ENCODE results near the gene SECTM1.
"Not testable (repeated sequence)": the region's sequence is repeated elsewhere in the genome, so short reads cannot be mapped to it uniquely, and the experiment has no call there.

SECTM1 gene

DNA sequence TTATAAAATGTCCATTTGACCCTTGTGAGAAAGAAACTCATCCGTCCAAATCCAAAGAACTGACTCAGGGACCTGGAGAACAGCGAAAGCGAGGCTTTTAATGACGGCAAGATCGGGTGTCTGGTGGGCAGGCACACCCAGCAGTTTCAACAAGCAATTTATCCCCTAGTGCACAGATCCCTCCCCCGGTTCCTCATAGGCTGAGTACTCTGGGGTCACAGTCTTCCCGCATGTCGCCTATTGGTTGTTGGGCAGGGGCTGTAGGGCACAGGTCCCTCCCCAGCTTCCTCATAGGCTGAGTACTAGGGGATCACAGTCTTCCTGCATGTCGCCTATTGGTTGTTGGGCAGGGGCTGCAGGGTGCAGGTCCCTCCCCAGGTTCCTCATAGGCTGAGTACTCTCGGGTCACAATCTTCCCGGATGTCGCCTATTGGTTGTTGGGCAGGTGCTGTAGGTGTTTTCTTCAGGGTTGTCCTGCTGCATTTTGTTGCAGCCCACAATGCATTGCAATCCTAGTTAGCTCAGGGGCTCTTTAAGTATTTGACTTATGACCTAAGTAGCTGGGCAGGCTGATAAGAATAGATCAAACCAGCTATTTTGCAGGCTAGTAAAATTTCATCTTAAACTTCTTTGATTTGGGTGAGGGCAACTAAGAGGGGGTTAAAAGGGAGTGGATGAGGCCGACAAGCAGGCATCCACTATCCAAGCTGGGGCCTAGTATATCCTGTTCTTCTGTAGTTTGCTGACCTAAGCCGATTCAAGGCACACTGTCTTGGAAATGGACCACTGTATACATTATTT is 34.4 kb upstream of the SECTM1 start:
- DNase-seq, result no peak

DNA sequence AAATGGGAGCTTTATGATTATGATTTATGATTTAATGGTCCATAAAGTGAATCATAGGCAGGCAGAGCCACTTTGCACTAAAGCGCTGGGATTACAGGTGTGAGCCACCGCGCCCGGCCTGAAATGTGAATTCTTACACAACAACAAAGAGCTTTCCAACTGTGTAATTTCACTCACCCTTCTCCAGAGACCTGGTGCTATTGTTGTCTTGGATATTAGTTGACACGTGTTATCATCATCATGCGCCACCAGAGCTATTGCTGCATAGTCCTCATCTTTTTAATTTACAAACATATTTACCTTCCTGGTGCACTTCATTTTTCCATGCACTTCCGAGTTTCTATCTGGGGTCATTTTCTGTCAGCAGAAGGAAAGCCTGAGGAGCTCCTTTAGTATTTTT is 33.2 kb upstream of the SECTM1 start:
- DNase-seq, result no peak

DNA sequence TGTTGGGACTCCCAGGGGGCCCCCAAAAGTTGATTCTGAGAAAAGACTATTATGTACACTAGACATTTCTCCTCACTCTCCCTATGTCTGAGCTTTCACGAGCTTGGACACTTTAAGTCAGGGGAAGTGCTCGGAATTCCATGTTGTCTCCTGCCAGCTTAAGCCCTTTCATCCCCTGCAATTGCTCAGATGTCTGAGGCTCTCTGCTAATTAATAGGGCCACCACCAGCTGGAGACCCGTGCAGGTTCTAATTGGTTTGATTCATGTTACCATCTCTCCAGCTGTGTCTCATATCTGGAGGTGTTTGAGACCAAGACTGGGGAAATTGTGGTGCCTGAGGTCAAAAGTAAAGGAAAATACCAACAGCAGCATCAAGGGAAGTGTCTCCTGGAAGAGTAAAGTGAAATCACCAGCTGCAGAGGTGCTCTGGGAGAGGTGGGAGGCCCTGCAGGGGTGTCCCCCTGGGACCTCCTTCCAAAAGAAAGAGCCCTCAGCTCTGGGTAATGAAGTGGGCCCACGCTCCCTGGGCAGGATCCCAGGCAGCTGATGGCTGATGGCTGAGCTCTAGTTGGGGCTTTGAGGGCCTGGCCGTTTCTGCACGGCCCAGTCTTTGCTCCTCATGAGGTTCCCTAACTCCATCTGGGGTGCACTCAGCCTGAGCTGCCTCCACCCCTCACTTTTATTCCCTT is 32.2 kb upstream of the SECTM1 start:
- DNase-seq, result peak; percentile 48

DNA sequence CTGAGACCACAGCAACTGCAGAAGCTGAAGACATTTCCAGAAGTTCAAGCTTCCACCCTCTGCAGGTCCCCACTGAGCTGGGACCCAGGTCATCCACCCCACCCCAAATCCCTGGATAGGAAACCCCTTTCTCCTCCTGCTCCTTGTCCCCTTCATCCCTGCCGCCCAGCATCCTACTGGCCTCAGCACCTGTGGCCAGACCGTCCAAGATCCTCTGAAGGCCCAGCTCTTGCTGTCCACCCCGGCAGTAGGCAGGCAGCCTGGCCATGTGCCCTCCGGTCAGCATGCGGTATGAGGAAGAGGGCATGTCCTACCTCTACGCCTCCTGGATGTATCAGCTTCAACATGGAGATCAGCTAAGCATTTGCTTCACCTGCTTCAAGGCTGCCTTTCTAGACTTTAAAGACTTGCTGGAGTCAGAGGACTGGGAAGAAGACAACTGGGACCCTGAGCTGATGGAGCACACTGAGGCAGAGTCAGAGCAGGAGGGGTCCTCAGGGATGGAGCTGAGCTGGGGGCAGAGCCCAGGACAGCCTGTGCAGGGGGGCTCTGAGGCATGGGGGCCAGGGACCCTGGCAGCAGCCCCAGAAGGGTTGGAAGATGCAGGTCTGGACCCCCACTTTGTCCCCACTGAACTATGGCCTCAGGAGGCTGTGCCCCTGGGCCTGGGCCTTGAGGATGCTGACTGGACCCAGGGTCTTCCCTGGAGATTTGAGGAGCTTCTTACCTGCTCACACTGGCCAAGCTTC is 28.5 kb upstream of the SECTM1 start:
- no peak for DNase-seq

DNA sequence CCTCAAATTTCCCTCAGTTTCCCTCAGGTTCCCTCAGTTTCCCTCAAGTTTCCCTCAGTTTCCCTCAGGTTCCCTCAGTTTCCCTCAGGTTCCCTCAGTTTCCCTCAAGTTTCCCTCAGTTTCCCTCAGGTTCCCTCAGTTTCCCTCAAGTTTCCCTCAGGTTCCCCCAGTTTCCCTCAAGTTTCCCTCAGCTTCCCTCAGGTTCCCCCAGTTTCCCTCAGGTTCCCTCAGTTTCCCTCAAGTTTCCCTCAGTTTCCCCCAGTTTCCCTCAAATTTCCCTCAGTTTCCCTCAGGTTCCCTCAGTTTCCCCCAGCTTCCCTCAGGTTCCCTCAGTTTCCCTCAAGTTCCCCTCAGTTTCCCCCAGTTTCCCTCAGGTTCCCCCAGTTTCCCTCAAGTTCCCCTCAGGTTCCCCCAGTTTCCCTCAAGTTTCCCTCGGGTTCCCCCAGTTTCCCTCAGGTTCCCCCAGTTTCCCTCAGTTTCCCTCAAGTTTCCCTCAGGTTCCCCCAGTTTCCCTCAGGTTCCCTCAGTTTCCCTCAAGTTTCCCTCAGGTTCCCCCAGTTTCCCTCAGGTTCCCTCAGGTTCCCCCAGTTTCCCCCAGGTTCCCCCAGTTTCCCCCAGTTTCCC is 26.0 kb upstream of the SECTM1 start:
- not testable (repeated sequence) for DNase-seq

DNA sequence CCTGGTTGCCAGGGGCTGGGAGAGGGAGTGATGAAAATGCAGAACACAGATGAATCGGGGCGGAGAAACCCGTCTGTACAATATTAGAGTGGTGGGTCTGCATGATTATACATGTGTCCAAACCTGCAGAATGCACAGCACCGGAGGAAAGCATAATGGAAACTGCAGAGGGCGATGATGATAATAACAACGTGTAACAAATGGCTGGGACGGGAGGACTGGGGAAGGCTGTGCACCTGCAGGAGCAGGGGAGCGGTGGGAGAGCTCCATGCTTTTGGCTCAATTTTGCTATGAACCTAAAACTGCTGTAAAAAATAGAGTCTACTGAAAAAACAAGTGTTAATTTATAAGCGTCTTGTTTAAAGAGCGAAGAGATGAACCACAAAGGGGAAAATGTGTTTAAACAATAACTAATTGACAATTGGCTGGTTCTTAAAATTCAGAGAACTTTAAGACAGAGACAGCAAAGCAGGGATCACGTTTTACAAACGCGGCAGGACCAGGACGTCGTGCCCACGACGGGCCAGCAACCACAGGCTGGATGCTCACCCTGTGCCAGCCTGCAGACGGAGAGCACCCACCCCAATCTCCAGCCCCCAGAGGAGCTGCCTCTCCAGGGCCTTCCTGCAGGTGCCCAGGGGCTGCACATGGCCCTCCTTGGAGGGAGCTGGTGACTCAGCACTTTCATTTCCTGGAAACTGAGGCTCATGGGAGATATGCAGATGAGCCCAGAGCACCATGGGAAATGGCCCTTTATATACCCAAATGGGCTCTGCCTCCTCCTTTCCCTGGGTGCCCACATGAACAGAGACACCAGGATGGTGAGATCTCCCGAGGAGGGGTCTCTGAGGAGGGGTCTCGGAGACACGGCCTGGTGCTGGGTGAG is 25.1 kb upstream of the SECTM1 start, which contains the start of gene TEX19:
TSS of gene TEX19 (plus strand) at position 783 of the 886 bp plus-strand sequence. CDS start 2,904 bp downstream, outside the sequence.
- DNase-seq, result peak; percentile 66

DNA sequence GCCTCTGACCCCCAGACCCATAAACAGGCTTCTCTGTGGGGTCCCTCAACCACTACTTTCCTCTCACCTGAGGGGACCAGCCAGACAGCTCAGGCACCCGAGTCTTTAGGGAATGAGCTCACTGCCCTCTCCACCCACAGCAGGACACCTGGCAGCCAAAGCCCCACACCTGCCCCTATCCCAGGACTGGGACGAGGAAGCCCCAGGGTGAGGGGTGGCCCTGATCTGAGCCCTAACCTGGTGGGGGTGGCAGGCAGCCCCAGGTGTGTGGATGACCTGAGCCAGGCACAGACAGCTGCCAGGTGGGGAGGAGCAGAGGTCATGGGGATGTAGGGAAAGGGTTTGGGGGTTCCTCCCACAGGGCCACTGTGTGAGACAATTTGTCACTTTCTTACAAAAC is 23.8 kb upstream of the SECTM1 start:
- DNase-seq, result no peak

DNA sequence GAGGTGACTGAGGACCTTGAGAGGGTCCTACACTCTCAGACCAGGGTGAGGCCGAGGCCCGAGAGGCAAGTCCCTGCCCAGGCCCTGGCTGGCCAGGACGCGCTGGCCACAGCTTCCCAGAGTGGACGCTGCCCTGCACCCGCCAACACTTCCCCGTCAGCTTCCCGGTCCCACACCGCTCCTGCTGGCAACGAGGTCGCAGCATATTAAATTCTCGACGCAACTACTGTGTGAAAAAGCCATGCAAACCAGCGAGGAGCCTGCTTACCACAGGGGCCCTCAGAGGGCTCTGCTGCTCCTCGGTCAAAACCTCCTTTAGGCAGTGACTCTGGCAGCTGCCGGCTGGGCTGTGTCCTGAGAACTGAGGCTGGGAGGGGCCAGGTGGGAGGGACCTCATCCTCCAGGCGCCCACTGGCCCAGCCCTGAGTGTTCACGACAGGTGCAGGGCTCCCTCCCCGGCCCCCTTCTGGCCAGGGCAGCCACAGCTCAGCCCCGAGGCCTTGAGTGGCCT is 23.3 kb upstream of the SECTM1 start:
- no peak for DNase-seq

DNA sequence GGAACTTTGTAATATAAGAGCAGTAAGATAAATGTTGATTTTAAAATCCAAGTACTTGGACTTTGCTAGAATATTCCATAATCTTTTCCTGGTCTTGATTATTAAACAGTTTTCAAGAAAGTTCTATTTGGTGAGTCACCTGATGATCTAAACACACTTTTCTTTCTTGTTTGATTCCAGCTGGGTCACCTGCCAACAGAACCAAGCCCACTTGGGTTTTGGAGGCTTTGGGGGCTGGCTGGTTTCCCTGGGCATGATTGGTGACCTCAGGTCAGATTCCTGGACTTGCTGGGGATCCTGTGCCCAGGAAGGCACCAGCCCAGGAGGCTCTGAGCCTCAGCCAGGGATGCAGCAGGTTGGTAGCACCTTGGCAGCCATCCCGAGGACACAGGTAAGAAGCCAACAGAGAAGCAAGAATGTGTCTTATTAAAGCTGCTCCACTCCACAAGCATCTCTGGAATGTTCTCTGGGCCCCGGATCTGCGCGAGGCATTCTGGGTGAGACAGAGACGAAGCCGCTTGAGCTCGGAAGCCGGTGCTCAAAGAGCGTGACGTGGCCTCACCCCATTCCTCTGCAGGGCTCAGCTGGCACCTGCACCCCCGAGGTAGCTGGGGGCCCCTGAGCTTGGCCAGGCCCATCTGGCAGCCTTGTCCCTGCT is 22.3 kb upstream of the SECTM1 start:
- no peak for DNase-seq

DNA sequence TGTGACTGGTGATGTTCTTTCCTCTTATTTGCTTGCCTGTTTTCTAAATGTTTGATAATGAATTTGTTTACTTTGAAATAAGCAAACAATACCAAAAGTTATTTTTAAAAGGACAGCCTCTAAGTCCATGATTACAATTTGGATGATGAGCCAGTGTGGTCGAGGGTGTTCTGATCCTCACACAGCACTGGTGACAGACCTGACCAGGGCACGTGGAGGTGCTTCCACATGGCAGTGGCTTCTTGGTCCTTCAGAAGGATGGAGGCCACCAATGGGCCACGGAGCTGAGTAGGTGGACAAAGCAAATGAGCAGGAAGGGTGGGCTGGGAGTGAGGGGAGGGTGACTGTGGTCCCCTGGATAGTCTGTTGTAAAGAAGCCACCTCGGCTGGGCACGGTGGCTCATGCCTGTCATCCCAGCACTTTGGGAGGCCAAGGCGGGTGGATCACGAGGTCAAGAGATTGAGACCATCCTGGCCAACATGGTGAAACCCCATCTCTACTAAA is 21.3 kb upstream of the SECTM1 start:
- no peak for DNase-seq

DNA sequence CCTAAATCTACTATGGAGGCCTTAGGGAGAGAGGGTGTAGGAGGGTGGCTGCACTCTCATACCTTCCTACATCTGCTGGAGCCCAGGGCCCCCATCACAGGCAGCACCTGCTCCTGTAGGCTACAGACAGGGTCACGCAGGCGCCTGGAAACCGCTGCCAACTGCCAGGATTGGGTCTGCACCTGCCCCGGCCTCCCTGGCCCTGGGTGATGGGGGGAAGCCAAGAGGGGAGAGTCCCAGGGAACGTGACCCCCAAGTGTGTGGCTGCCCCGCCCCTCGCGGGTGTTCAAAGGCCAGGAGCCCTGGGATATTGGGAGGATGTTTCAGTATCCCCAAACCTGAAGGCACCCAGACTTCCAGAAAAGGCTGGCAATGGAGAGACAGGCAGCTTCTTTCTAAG is 19.9 kb upstream of the SECTM1 start:
- DNase-seq, result no peak

DNA sequence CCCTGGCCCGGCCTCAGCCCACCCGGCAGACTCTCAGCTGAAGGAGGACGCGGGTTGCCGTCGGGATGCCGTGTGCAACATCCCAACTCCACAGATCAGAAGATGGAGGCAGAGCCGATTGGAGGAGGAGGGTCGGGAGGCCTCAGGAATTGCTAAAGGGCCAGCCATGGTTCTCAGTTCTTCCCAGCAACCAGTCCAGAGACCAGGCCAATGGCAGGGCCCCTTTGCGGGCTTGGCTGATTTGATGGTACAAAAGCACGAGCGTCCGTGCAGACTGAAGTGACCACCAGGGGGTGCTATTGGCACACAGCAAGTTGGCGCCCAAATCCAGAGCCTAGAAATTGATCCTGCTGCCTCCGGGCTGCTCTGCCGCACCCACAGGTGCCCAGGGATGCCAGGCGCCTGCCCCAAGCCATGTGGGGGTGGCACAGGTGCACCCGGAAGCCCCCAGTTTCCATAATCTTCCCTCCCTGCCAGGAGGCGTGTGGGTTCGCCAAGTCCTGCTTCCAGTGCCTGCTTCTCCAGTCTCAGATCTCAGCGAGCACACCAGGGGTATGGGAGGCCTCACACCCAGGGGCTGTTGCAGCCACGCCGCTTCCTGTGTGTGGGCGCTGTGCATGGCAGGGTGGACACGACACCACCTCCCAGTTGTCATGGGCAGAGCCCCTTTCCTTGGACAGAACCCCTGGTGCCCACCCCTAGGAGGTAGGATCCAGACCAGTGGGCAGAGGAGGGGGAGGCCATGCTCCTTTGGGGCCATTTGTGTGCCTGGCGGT is 18.3 kb upstream of the SECTM1 start:
- peak; percentile 91 for DNase-seq

DNA sequence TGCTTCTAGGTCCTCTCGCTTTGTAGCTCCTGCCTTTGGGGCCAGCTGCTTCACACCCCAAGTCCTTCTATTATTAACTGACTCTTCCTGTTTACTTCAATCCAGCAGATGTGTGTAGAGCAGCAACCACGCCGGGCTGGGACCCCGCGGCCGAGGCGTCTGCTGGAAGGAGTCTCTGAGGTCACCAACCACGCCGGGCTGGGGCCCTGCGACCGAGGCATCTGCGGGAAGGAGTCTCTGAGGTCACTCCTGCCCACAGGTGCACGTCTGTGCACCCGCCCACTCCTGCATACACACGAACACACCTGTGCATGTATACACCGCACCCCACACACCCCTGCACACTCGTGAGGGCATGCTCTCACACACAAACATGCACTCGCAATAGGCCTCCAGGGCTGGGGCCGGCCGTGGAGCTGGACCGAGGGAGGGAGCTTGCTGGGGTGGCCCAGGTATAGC is 17.7 kb upstream of the SECTM1 start:
- DNase-seq, result no peak

DNA sequence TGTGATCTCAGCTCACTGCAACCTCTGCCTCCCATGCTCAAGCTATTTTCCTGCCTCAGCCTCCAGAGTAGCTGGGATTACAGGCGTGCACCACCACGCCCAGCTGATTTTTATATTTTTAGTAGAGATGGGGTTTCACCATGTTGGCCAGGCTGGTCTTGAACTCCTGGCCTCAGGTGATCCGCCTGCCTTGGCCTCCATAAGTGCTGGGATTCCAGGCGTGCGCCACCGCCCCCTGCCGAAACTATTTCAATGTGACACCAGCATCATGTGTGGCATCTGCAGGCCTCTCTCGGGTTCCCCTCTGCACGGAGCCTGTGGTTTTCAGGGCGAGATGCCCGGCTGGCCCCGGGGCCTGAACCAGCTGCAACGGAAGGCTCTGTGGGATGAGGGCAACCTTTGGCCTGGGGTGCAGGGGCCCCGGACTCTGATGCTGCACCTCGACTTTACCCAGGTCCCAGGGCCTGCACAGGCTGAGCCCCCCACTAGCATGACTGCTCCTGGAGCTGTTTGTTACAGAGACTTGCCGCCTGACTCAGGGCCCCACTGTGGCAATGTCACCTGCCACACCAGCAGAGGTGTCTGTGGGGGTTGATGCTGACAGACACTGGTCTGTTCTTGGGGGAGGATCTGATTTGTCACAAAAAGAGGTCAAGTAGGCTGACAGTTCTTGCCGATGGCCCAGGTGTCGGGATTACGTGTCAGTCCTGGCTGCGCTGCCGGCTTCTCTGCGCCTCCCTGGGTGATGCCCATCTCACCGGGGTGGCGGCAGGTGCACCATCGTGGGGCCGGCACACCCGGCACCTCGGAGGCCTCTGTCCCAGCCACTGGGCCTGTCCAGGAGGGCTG is 16.8 kb upstream of the SECTM1 start:
- no peak for DNase-seq

DNA sequence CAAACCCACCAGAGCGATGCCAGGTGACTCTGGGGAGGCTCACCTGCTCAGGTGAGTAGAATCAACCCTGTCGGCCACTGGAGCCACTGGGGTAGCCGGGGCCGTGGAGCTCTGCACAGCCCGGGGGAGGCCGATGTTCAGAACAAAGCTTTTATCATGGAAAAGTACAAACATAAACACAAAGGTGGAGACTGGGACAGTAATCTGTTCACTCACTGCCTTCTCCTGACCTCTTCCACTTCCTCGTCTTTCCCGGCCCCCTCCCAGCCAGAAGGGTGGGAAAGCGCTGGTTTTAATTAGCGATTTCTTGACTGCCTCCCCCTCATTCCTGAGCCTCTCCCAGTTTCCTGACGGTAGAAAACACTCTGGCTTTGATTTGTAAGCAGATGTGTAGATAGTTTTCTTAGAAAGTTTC is 15.7 kb upstream of the SECTM1 start:
- no peak for DNase-seq

DNA sequence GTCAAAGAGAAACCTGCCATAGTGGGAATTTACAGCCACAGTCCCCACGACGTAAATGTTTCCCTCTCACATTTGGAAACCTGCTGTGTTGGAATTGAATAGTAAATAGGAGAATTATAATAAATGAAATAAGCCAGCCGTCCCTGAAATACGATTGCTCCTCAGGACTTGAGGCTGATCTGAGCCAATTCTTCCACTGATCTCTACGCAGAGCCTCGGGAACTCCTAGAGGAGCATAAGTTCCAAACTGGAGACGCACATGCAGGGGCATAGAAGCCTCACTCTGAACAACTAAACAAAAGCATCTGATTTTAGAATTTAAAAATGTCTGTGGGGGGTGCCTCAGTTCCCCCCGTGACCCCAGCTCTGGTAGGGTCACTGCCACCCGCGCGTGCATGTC is 15.3 kb upstream of the SECTM1 start:
- no peak for DNase-seq

DNA sequence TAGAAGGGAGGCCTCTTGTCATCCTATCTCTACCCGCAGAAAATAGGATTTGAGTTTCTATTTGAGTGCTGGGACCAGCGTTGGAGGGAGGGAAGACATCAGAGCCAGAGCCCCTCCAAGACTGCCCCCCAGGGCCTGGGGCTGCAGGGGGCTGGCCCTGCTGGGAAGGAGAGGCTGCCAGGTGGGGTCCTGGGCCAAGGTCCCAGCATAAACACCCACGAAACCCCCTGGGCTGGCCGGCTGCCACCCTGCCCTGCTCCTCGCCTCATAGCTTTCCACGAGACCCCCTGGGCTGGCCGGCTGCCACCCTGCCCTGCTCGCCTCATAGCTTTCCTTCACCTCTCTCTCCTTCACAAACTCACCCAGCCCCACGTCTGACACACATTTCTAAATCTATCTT is 14.9 kb upstream of the SECTM1 start:
- no peak for DNase-seq

DNA sequence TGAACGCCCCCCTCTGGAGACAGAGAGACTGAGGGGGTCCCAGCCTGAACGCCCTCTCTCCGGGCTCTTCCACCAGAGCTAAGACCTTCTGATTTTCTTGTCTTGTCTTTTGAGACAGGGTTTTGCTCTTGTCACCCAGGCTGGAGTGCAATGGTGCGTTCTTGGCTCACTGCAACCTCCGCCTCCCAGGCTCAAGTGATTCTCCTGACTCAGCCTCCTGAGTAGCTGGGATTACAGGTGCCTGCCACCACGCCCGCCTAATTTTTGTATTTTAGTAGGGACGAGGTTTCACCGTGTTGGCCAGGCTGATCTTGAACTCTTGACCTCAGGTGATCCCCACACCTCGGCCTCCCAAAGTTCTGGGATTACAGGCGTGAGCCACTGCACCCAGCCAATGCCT is 14.4 kb upstream of the SECTM1 start:
- not testable (repeated sequence) for DNase-seq
